ENCODE measurements around the gene MIB1. TPM values are rescaled to one million over a fixed set of nuclear protein-coding genes. Genes with fewer than 3 reads are reported as not detected.

MIB1 gene
- total and polyA plus RNA-seq, 10 of the 15 experiments (the other 5 are each of a cell fraction or from before 2014, with no cell fraction given), result 2.3 to 27.5 (median 10.4) TPM

- H3K79me2 ChIP-seq (ENCODE audit: control insufficient read depth, insufficient read depth, low read length), result peaks cover 19% of the 10 kb centered on the region
- no peak overlapping the region for H3K9ac ChIP-seq (ENCODE audit: control insufficient read depth, insufficient read depth, low read length)
- no peak for ATAC-seq
- no peak overlapping the region for H3K4me2 ChIP-seq (ENCODE audit: control insufficient read depth, insufficient read depth)
- H3K36me3 ChIP-seq (ENCODE audit: control insufficient read depth in 2 of 2, insufficient read depth in 2 of 2, low read length in 1 of 2), result no peaks in the 10 kb centered on the region
- no peak overlapping the region for H3K27ac ChIP-seq (ENCODE audit: control insufficient read depth, insufficient read depth)
- DNase-seq (ENCODE audit: low read depth, low spot score), result no peak
- 97% methylated on average over 3 of the region's 3 CpGs for WGBS (ENCODE audit: insufficient coverage, insufficient replicate concordance, low lambda C conversion rate, missing lambda C conversion rate)
- SMC1A ChIA-PET (ENCODE audit: uncharacterized antibody, unreplicated experiment), result interaction anchor here (3.3 kb wide), 1 partner anchor 9 kb away, joined by 33 read pairs; no protein-coding TSS in a partner anchor
- H2AFZ ChIP-seq (ENCODE audit: control insufficient read depth, low read depth, low read length), result no peak overlapping the region
- H3K4me1 ChIP-seq (ENCODE audit: control insufficient read depth, insufficient read depth, low read length), result peaks cover 15% of the 10 kb centered on the region; the same call in 1 of the 2 replicates
- RAD21 ChIA-PET (ENCODE audit: unreplicated experiment), result no interaction called here
- H3K4me3 ChIP-seq, result no peak overlapping the region
- CTCF ChIA-PET, result no interaction called here
- POLR2A ChIA-PET, result no interaction called here
- H4K20me1 ChIP-seq (ENCODE audit: control insufficient read depth, insufficient read depth), result no peaks in the 10 kb centered on the region
- BruUV-seq (replicated peaks), result no TSS peak
- TF ChIP-seq NKRF (conservative IDR thresholded peaks at IDR 0.05) (no peak), USF1 (IDR thresholded peaks at IDR 0.05; ENCODE audit: borderline replicate concordance, extremely low read length, insufficient read depth, low read depth, low read length) (no peak), NR2C1 (IDR thresholded peaks at IDR 0.05) (no peak), EED (IDR thresholded peaks at IDR 0.05; ENCODE audit: low read depth) (no peak), KDM1A (IDR thresholded peaks at IDR 0.05; ENCODE audit: borderline replicate concordance) (no peak), HDGF (IDR thresholded peaks at IDR 0.05) (no peak), SREBF1 (IDR thresholded peaks at IDR 0.05; ENCODE audit: low read length) (no peak), ETV6 (conservative IDR thresholded peaks at IDR 0.05 in 1 of 2, IDR thresholded peaks at IDR 0.05 in 1 of 2; ENCODE audit: borderline replicate concordance in 1 of 2, low read depth in 1 of 2) (no peak)
- TF ChIP-seq, protein P1, sequence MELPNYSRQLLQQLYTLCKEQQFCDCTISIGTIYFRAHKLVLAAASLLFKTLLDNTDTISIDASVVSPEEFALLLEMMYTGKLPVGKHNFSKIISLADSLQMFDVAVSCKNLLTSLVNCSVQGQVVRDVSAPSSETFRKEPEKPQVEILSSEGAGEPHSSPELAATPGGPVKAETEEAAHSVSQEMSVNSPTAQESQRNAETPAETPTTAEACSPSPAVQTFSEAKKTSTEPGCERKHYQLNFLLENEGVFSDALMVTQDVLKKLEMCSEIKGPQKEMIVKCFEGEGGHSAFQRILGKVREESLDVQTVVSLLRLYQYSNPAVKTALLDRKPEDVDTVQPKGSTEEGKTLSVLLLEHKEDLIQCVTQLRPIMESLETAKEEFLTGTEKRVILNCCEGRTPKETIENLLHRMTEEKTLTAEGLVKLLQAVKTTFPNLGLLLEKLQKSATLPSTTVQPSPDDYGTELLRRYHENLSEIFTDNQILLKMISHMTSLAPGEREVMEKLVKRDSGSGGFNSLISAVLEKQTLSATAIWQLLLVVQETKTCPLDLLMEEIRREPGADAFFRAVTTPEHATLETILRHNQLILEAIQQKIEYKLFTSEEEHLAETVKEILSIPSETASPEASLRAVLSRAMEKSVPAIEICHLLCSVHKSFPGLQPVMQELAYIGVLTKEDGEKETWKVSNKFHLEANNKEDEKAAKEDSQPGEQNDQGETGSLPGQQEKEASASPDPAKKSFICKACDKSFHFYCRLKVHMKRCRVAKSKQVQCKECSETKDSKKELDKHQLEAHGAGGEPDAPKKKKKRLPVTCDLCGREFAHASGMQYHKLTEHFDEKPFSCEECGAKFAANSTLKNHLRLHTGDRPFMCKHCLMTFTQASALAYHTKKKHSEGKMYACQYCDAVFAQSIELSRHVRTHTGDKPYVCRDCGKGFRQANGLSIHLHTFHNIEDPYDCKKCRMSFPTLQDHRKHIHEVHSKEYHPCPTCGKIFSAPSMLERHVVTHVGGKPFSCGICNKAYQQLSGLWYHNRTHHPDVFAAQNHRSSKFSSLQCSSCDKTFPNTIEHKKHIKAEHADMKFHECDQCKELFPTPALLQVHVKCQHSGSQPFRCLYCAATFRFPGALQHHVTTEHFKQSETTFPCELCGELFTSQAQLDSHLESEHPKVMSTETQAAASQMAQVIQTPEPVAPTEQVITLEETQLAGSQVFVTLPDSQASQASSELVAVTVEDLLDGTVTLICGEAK (IDR thresholded peaks at IDR 0.05; ENCODE audit: borderline replicate concordance), result no peak
- FAIRE-seq, result no peak
- no peaks in the 10 kb centered on the region for H3K9me3 ChIP-seq (replicated peaks; ENCODE audit: control insufficient read depth, insufficient read depth, low read length)
- no peaks in the 10 kb centered on the region for H3K27me3 ChIP-seq (replicated peaks in 1 of 2; ENCODE audit: control insufficient read depth in 2 of 2, insufficient read depth in 2 of 2, low read length in 1 of 2)
- intact Hi-C loops (cut with micrococcal nuclease; ENCODE audit: unreplicated experiment), result no loop called here
- in situ Hi-C loops (cut with MboI), result no loop called here
Measured at GRCh38 chr18:21757833-21758232, 17.2 kb downstream of the MIB1 start.
